Keratinocyte (primary cell): ENCODE results near the gene ASRGL1. TPM values are rescaled to one million over a fixed set of nuclear protein-coding genes. Genes with fewer than 3 reads are reported as not detected.

ENCODE experiments used
- DNase-seq: peaks from one replicate; pipeline ENCODE4 v3.0.0-alpha.2; 2011; ENCODE audit warnings: low read depth, missing footprints, low spot score
- FAIRE-seq: peaks from 2 replicates; lab custom pipeline; 2011; peaks lifted over from hg19 to GRCh38; lab: Jason Lieb, UNC
- H2AFZ ChIP-seq: 2 replicates; pipeline ENCODE4 v1.6.0; 2012; ENCODE audit warnings: low read length, control low read depth, inconsistent platforms; ENCODE audit not compliant: control insufficient read depth
- H3K27ac ChIP-seq: 2 replicates; pipeline ENCODE4 v1.5.1; 2011; ENCODE audit warnings: low read length; ENCODE audit not compliant: control insufficient read depth, insufficient read depth
- H3K27me3 ChIP-seq: 3 replicates; pipeline ENCODE4 v1.6.0; 2011; ENCODE audit warnings: low read length; ENCODE audit not compliant: control insufficient read depth, insufficient read depth; ENCODE audit errors: extremely low read depth
- H3K36me3 ChIP-seq, 2 experiments: 2 replicates in 1 of 2; 3 replicates in 1 of 2; pipeline ENCODE4 v1.5.1; 2011; ENCODE audit warnings: low read length in 2 of 2, mild to moderate bottlenecking in 1 of 2; ENCODE audit not compliant: control insufficient read depth in 2 of 2, insufficient read depth in 2 of 2; ENCODE audit errors: extremely low read depth in 1 of 2
- H3K4me1 ChIP-seq: 3 replicates; pipeline ENCODE4 v1.5.1; 2011; ENCODE audit warnings: low read length; ENCODE audit not compliant: control insufficient read depth, insufficient read depth; ENCODE audit errors: extremely low read depth
- H3K4me2 ChIP-seq: 3 replicates; pipeline ENCODE4 v1.6.0; 2011; ENCODE audit warnings: low read depth, low read length; ENCODE audit not compliant: control insufficient read depth, insufficient read depth; ENCODE audit errors: extremely low read depth
- H3K4me3 ChIP-seq, 3 experiments: fragments of 200-600 bp in 1 of 3; sonication (generic) in 1 of 3; 2 replicates in 2 of 3; 3 replicates in 1 of 3; pipeline ENCODE4 v1.5.1; 2011 to 2016; ENCODE audit warnings: low read length in 3 of 3, mild to moderate bottlenecking in 3 of 3, control low read depth in 2 of 3, inconsistent platforms in 1 of 3, low read depth in 1 of 3, mixed read lengths in 1 of 3, mixed run types in 1 of 3, moderate library complexity in 1 of 3; ENCODE audit not compliant: control insufficient read depth in 2 of 3, insufficient read depth in 2 of 3; ENCODE audit errors: extremely low read depth in 1 of 3
- H3K79me2 ChIP-seq: 2 replicates; pipeline ENCODE4 v1.6.0; 2012; ENCODE audit warnings: low read length; ENCODE audit not compliant: control insufficient read depth, insufficient read depth
- H3K9ac ChIP-seq: 3 replicates; pipeline ENCODE4 v1.6.0; 2011; ENCODE audit warnings: low read length; ENCODE audit not compliant: control insufficient read depth, insufficient read depth; ENCODE audit errors: extremely low read depth
- H3K9me1 ChIP-seq: 3 replicates; pipeline ENCODE4 v1.6.0; 2011; ENCODE audit warnings: low read length; ENCODE audit not compliant: control insufficient read depth, insufficient read depth; ENCODE audit errors: extremely low read depth
- H3K9me3 ChIP-seq: 2 replicates; pipeline ENCODE4 v1.5.1; 2012; ENCODE audit warnings: low read depth, low read length; ENCODE audit not compliant: control insufficient read depth
- H4K20me1 ChIP-seq: 3 replicates; pipeline ENCODE4 v1.6.0; 2011; ENCODE audit warnings: low read length; ENCODE audit not compliant: control insufficient read depth, insufficient read depth; ENCODE audit errors: extremely low read depth
- CTCF ChIP-seq, 3 experiments: IDR thresholded peaks in 1 of 3; conservative IDR thresholded peaks in 1 of 3; optimal IDR thresholded peaks in 1 of 3; 2 replicates in 2 of 3; 3 replicates in 1 of 3; pipeline versions ENCODE3 to v1.5.1; 2011; ENCODE audit warnings: low read length in 3 of 3, mild to moderate bottlenecking in 3 of 3, moderate library complexity in 2 of 3, control low read depth in 1 of 3, inconsistent platforms in 1 of 3; ENCODE audit not compliant: insufficient read depth in 2 of 3; ENCODE audit errors: extremely low read depth in 1 of 3
- EZH2 ChIP-seq: IDR thresholded peaks from one replicate; pipeline ENCODE4 v1.6.1; 2012; ENCODE audit warnings: inconsistent platforms, mild to moderate bottlenecking, low read length, moderate library complexity
- dilution Hi-C: fragments of 300-500 bp; cut with MboI; formaldehyde crosslinking; loops from one replicate; pipeline ENCODE4 v1.7.0; 2020; ENCODE audit warnings: low sequenced_read_pairs; ENCODE audit not compliant: extremely low pct_ligation_motif_present
- polyA plus RNA-seq, 5 experiments: library from polyadenylated mRNA; depleted of rRNA in 3 of 5; stranded (reverse) in 3 of 5; stranded (forward) in 1 of 5; unstranded in 1 of 5; fragments of >200 nt; gene quantifications; 1 replicate in 1 of 5; 2 replicates in 3 of 5; 3 replicates in 1 of 5; pipeline versions ENCODE4 v1.2.1 to v1.2.3, GENCODE V29; 2011 to 2012; ENCODE audit warnings: missing spikeins in 2 of 5, low read depth in 1 of 5, low replicate concordance in 1 of 5

ASRGL1 gene
- polyA plus RNA-seq, 1 donor (not counting 4 experiments of a cell fraction or from before 2014, with no cell fraction given) = 0.05 TPM

GRCh38 chr11:62404435-62404834, 67.2 kb downstream of the ASRGL1 start:
- H3K4me1 ChIP-seq = no peaks in the 10 kb centered on the region
- no peaks in the 10 kb centered on the region for H3K79me2 ChIP-seq
- FAIRE-seq (no peak), DNase-seq (no peak)
- H3K9me3 ChIP-seq = no peaks in the 10 kb centered on the region
- dilution Hi-C loops = no loop called here
- no peaks in the 10 kb centered on the region for H4K20me1 ChIP-seq
- no peak overlapping the region for H2AFZ ChIP-seq
- TF ChIP-seq EZH2 (no peak), CTCF (optimal IDR thresholded peaks at IDR 0.05 in 1 of 3, IDR thresholded peaks at IDR 0.05 in 1 of 3, conservative IDR thresholded peaks at IDR 0.05 in 1 of 3; ENCODE audit: extremely low read depth in 1 of 3, insufficient read depth in 2 of 3, low read length in 3 of 3) (no peak)
- no peak overlapping the region for H3K4me2 ChIP-seq
- H3K4me3 ChIP-seq = no peak overlapping the region
- no peaks in the 10 kb centered on the region for H3K27me3 ChIP-seq
- no peak overlapping the region for H3K9ac ChIP-seq
- H3K27ac ChIP-seq = no peak overlapping the region
- H3K36me3 ChIP-seq = no peaks in the 10 kb centered on the region
- no peaks in the 10 kb centered on the region for H3K9me1 ChIP-seq

- H3K36me3 ChIP-seq = no peaks in the 10 kb centered on the region
- no peaks in the 10 kb centered on the region for H3K9me3 ChIP-seq
- no peaks in the 10 kb centered on the region for H3K79me2 ChIP-seq
- H2AFZ ChIP-seq = no peak overlapping the region
- no peaks in the 10 kb centered on the region for H4K20me1 ChIP-seq
- H3K4me1 ChIP-seq = no peaks in the 10 kb centered on the region
- no peak overlapping the region for H3K4me2 ChIP-seq
- H3K27ac ChIP-seq = no peak overlapping the region
- no peak overlapping the region for H3K4me3 ChIP-seq
- no peak overlapping the region for H3K9ac ChIP-seq
- DNase-seq (no peak), FAIRE-seq (no peak)
- dilution Hi-C loops = no loop called here
- H3K9me1 ChIP-seq = no peaks in the 10 kb centered on the region
- H3K27me3 ChIP-seq = no peaks in the 10 kb centered on the region
- TF ChIP-seq CTCF (optimal IDR thresholded peaks at IDR 0.05 in 1 of 3, IDR thresholded peaks at IDR 0.05 in 1 of 3, conservative IDR thresholded peaks at IDR 0.05 in 1 of 3; ENCODE audit: extremely low read depth in 1 of 3, insufficient read depth in 2 of 3, low read length in 3 of 3) (no peak), EZH2 (no peak)
Measured at GRCh38 chr11:62404901-62405300, 67.7 kb downstream of the ASRGL1 start.
